Fibroblast of peridontal ligament (primary cell): ENCODE measurements around the gene SELENOF.
"Not testable (repeated sequence)": the region's sequence is repeated elsewhere in the genome, so short reads cannot be mapped to it uniquely, and the experiment has no call there.

Experiments used
- DNase-seq: peaks from one replicate; pipeline ENCODE4 v3.0.0-alpha.2; 2010; ENCODE audit errors: extremely low read depth

The SELENOF gene

GRCh38 chr1:86916752-86917151, 2.8 kb upstream of the SELENOF start:
- no peak for DNase-seq

- no peak for DNase-seq
These were observed 1.9 kb upstream of the SELENOF start for GRCh38 chr1:86915737-86916235.

- DNase-seq, result peak; percentile 56
These were observed 1.2 kb upstream of the SELENOF start for GRCh38 chr1:86914998-86915736.

- no peak for DNase-seq
These were observed 673 bp upstream of the SELENOF start, which contains the start of gene HS2ST1 for GRCh38 chr1:86914601-86914997. Gene HS2ST1 (plus strand): TSS chr1:86914635.

GRCh38 chr1:86913399-86913895, 479 bp downstream of the SELENOF start:
- DNase-seq, result peak; percentile 58

- DNase-seq, result peak; percentile 19
These were observed 1.5 kb downstream of the SELENOF start for GRCh38 chr1:86912281-86912900.

- no peak for DNase-seq
These were observed 7.5 kb downstream of the SELENOF start for GRCh38 chr1:86906419-86906818.

- no peak for DNase-seq
These were observed 8.1 kb downstream of the SELENOF start for GRCh38 chr1:86905875-86906274.

GRCh38 chr1:86899401-86899800, 14.5 kb downstream of the SELENOF start:
- DNase-seq, result not testable (repeated sequence)

GRCh38 chr1:86888327-86888726, 25.6 kb downstream of the SELENOF start:
- DNase-seq, result no peak

- no peak for DNase-seq
These were observed 26.3 kb downstream of the SELENOF start for GRCh38 chr1:86887479-86888162.

- DNase-seq, result no peak
These were observed 38.2 kb downstream of the SELENOF start for GRCh38 chr1:86875722-86876121.

- DNase-seq, result peak; percentile 38
These were observed 41.8 kb downstream of the SELENOF start for GRCh38 chr1:86872086-86872485.

- DNase-seq, result no peak
These were observed 42.9 kb downstream of the SELENOF start for GRCh38 chr1:86871001-86871400.

- no peak for DNase-seq
These were observed 45.4 kb downstream of the SELENOF start for GRCh38 chr1:86868477-86868876.

GRCh38 chr1:86867278-86867677, 46.6 kb downstream of the SELENOF start:
- not testable (repeated sequence) for DNase-seq

GRCh38 chr1:86866665-86867064, 47.3 kb downstream of the SELENOF start:
- peak; percentile 84 for DNase-seq

- no peak for DNase-seq
These were observed 47.8 kb downstream of the SELENOF start for GRCh38 chr1:86865973-86866637.

GRCh38 chr1:86862920-86863319, 51.0 kb downstream of the SELENOF start:
- DNase-seq, result no peak

GRCh38 chr1:86861424-86861823, 52.5 kb downstream of the SELENOF start:
- DNase-seq, result no peak

GRCh38 chr1:86860424-86860823, 53.5 kb downstream of the SELENOF start:
- DNase-seq, result no peak

- no peak for DNase-seq
These were observed 53.9 kb downstream of the SELENOF start for GRCh38 chr1:86860020-86860419.
